ENCODE measurements around the gene LRTM1. TPM values are rescaled to one million over a fixed set of nuclear protein-coding genes. Genes with fewer than 3 reads are reported as not detected.

Gene LRTM1
- total RNA-seq, 1 experiment from 2014 or later, result not detected

DNA sequence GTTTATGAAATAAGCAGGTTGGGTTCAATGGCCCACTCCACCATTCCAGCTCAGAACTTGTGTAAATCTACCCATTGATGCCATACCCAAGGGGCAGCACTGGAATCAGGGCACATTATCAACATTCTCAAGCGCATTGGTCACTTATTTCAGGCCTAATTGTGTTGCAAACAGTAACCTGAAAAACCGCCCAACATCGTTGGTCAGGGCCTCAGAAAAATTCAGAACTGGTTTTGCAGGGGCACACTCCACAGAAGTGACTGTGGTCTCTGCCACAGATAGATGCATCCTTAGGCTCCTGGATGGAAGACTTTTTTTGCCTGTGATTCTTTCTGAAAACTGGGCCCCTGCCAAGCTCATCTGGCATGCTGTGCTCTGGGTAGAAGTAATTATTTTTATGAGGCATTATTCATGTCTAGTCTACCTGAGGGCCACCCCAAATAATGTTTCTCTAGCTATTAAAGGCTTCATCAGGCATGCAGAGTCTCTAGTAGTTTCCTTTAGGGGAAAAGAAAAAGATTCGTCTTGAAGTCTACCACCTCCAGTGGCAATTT is 21.7 kb upstream of the LRTM1 start:
- intact Hi-C loops (cut with micrococcal nuclease), result no loop called here
- no peak overlapping the region for H2AFZ ChIP-seq (ENCODE audit: low read length)
- H3K4me2 ChIP-seq (ENCODE audit: low read length), result no peak overlapping the region
- no peaks in the 10 kb centered on the region for H3K79me2 ChIP-seq (ENCODE audit: low read length)
- H4K20me1 ChIP-seq (ENCODE audit: low read length), result no peaks in the 10 kb centered on the region
- peak; percentile 16 for DNase-seq
- no peaks in the 10 kb centered on the region for H3F3A ChIP-seq (ENCODE audit: low read length, unreplicated experiment)
- POLR2A ChIA-PET (ENCODE audit: unreplicated experiment), result no interaction called here
- H3K36me3 ChIP-seq (ENCODE audit: low read depth, low read length), result no peaks in the 10 kb centered on the region
- H3K9ac ChIP-seq (ENCODE audit: low read length), result no peak overlapping the region
- BruUV-seq (replicated peaks), result no TSS peak
- no peaks in the 10 kb centered on the region for H3K9me3 ChIP-seq (ENCODE audit: low read length)
- H3K9me2 ChIP-seq (replicated peaks; ENCODE audit: low read length), result no peaks in the 10 kb centered on the region
- no peaks in the 10 kb centered on the region for H3K27me3 ChIP-seq (ENCODE audit: low read length)
- H3K4me3 ChIP-seq (ENCODE audit: low read length), result no peak overlapping the region
- no peak for TF ChIP-seq EZH2phosphoT487 (IDR thresholded peaks at IDR 0.05; ENCODE audit: borderline replicate concordance, low read length)
- TF ChIP-seq EZH2 (IDR thresholded peaks at IDR 0.05; ENCODE audit: low read length, unreplicated experiment), result no peak
- TF ChIP-seq, protein P1, sequence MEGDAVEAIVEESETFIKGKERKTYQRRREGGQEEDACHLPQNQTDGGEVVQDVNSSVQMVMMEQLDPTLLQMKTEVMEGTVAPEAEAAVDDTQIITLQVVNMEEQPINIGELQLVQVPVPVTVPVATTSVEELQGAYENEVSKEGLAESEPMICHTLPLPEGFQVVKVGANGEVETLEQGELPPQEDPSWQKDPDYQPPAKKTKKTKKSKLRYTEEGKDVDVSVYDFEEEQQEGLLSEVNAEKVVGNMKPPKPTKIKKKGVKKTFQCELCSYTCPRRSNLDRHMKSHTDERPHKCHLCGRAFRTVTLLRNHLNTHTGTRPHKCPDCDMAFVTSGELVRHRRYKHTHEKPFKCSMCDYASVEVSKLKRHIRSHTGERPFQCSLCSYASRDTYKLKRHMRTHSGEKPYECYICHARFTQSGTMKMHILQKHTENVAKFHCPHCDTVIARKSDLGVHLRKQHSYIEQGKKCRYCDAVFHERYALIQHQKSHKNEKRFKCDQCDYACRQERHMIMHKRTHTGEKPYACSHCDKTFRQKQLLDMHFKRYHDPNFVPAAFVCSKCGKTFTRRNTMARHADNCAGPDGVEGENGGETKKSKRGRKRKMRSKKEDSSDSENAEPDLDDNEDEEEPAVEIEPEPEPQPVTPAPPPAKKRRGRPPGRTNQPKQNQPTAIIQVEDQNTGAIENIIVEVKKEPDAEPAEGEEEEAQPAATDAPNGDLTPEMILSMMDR (conservative IDR thresholded peaks at IDR 0.05; ENCODE audit: low read depth, low read length), result no peak
- CTCF ChIA-PET, result no interaction called here
- ATAC-seq, result no peak
- H3K27ac ChIP-seq (ENCODE audit: low read length), result no peak overlapping the region
- 0 out of 2 replicates have a peak, but pooled peaks cover 5% of the 10 kb centered on the region for H3K4me1 ChIP-seq (ENCODE audit: insufficient read depth, low read length)

DNA sequence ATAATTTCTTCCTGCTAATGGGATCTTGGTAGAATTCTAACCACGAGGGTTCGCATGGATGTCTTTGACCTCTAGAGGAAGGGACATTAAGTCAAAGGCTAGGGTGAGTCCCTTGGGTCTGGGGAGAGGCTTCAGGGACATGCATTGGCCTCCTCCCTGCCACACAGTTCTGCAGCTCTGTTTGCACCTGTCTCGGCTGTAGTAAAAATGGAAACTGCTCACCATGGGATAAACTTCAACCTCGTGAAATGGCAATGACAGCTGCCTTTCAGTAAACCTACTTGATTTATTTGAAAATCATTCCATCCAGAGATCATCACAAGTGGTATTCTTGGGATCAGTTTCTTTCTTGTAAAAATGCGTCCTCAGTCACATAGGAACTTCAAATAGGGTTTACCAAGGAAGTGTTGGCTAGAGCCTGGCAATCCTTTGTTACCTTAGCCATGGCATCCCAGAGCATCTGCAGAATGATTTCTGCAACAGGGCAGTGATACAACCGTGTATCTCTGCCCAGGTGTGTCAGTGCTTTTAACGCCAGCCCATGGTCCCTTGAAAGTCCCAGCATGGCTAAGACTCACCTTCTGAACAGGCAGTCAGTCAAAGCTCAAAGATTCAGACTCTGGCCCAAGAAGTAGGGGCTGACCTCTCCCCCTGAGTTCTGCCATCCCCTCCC is 14.0 kb upstream of the LRTM1 start:
- Histone ChIP-seq H3K9ac (ENCODE audit: low read length) (no peak overlapping the region), H3K9me3 (ENCODE audit: low read length) (no peaks in the 10 kb centered on the region), H3K9me2 (replicated peaks; ENCODE audit: low read length) (no peaks in the 10 kb centered on the region), H4K20me1 (ENCODE audit: low read length) (no peaks in the 10 kb centered on the region), H3K4me1 (ENCODE audit: insufficient read depth, low read length) (no peaks in the 10 kb centered on the region), H3K4me2 (ENCODE audit: low read length) (no peak overlapping the region), H2AFZ (ENCODE audit: low read length) (no peak overlapping the region), H3K27ac (ENCODE audit: low read length) (no peak overlapping the region), H3F3A (ENCODE audit: low read length, unreplicated experiment) (no peaks in the 10 kb centered on the region), H3K27me3 (ENCODE audit: low read length) (peaks cover 46% of the 10 kb centered on the region), H3K4me3 (ENCODE audit: low read length) (no peak overlapping the region), H3K79me2 (ENCODE audit: low read length) (no peaks in the 10 kb centered on the region), H3K36me3 (ENCODE audit: low read depth, low read length) (no peaks in the 10 kb centered on the region)
- CTCF ChIA-PET, result no interaction called here
- intact Hi-C loops (cut with micrococcal nuclease), result no loop called here
- BruUV-seq (replicated peaks), result no TSS peak
- no peak for DNase-seq
- TF ChIP-seq, protein P1 (conservative IDR thresholded peaks at IDR 0.05; ENCODE audit: low read depth, low read length), result no peak
- no peak for TF ChIP-seq EZH2phosphoT487 (IDR thresholded peaks at IDR 0.05; ENCODE audit: borderline replicate concordance, low read length)
- TF ChIP-seq EZH2 (IDR thresholded peaks at IDR 0.05; ENCODE audit: low read length, unreplicated experiment), result no peak
- no peak for ATAC-seq
- POLR2A ChIA-PET (ENCODE audit: unreplicated experiment), result no interaction called here

GRCh38 chr3:54940971-54941370 is 13.1 kb upstream of the LRTM1 start:
- ATAC-seq (no peak), DNase-seq (no peak)
- Histone ChIP-seq H4K20me1 (ENCODE audit: low read length) (no peaks in the 10 kb centered on the region), H3K9me3 (ENCODE audit: low read length) (no peaks in the 10 kb centered on the region), H3K4me2 (ENCODE audit: low read length) (no peak overlapping the region), H3K9ac (ENCODE audit: low read length) (no peak overlapping the region), H3K27ac (ENCODE audit: low read length) (no peak overlapping the region), H2AFZ (ENCODE audit: low read length) (no peak overlapping the region), H3K36me3 (ENCODE audit: low read depth, low read length) (no peaks in the 10 kb centered on the region), H3K27me3 (ENCODE audit: low read length) (peaks cover 54% of the 10 kb centered on the region), H3K4me1 (ENCODE audit: insufficient read depth, low read length) (no peaks in the 10 kb centered on the region), H3F3A (ENCODE audit: low read length, unreplicated experiment) (no peaks in the 10 kb centered on the region), H3K4me3 (ENCODE audit: low read length) (no peak overlapping the region), H3K9me2 (replicated peaks; ENCODE audit: low read length) (no peaks in the 10 kb centered on the region), H3K79me2 (ENCODE audit: low read length) (no peaks in the 10 kb centered on the region)
- ChIA-PET POLR2A (ENCODE audit: unreplicated experiment) (no interaction called here), CTCF (no interaction called here)
- no TSS peak for BruUV-seq (replicated peaks)
- intact Hi-C loops (cut with micrococcal nuclease), result no loop called here
- no peak for TF ChIP-seq EZH2phosphoT487 (IDR thresholded peaks at IDR 0.05; ENCODE audit: borderline replicate concordance, low read length)
- TF ChIP-seq, protein P1 (conservative IDR thresholded peaks at IDR 0.05; ENCODE audit: low read depth, low read length), result no peak
- no peak for TF ChIP-seq EZH2 (IDR thresholded peaks at IDR 0.05; ENCODE audit: low read length, unreplicated experiment)
